GM12892 (cell line): ENCODE data around the gene DKK3.

Experiments
- POLR2A ChIP-seq: IDR thresholded peaks from 2 replicates; pipeline ENCODE4 v1.6.1; 2011; ENCODE audit warnings: low read depth, low read length, control low read depth
- POLR2AphosphoS5 ChIP-seq: IDR thresholded peaks from 2 replicates; pipeline ENCODE4 v1.6.1; 2011; ENCODE audit warnings: low read depth, low read length, control low read depth
- TAF1 ChIP-seq: IDR thresholded peaks from 2 replicates; pipeline ENCODE4 v1.6.1; 2011; ENCODE audit warnings: low read depth, mild to moderate bottlenecking, control low read depth, low read length, borderline replicate concordance

- TF ChIP-seq POLR2A (no peak), POLR2AphosphoS5 (no peak), TAF1 (no peak)
Measured at GRCh38 chr11:12044799-12045198, 36.4 kb upstream of the DKK3 start.
